Nasal cavity respiratory epithelium epithelial cell of viscerocranial mucosa (primary cell): Measurements from ENCODE around the gene LIMA1. TPM values are rescaled to one million over a fixed set of nuclear protein-coding genes. Genes with fewer than 3 reads are reported as not detected.

Experiments
- total RNA-seq: library from RNA; depleted of rRNA; stranded (reverse); fragments of >200 nt; gene quantifications from 2 replicates; pipeline ENCODE4 v1.2.3, GENCODE V29; 2014

LIMA1 gene
- 173 and 203 TPM in 2 replicates for total RNA-seq

DNA sequence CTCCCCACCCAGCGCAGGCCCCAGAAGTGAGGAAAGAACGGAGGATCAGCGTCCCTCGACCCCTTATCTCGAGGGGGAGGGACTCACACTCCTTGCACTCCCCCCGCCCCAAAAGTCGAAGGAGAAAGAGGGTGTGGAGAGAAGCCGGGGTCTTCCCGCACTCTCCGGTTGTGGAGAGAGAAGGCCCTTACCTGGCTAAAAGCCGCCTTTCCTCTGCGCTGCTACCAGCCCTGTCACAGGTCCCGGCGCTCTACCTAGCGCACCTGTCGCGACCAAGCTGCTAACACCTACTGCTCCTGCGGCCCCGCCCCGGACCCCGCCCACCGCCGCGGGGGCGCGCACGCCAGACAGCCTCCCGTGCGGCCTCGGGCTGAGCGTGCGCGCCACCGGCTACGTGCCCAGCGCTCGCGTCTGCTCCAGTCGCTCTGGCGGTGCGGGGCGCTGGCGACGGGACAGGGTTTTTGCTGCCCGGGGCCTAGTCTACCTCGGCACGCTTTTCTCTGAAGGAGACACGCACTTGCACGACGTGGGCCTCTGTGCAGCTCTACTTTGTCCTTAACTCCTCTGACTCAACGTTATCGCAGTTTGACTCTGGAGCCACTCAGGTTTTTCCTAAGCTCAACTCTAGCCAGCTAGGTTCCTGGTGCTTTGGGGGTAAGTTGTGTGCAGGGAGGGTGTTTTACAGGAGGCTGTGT, at the start of gene LIMA1:
Gene LIMA1 (minus strand): TSS at position 292 of the 695 bp plus-strand sequence. CDS start 34,769 bp downstream, outside the sequence.

DNA sequence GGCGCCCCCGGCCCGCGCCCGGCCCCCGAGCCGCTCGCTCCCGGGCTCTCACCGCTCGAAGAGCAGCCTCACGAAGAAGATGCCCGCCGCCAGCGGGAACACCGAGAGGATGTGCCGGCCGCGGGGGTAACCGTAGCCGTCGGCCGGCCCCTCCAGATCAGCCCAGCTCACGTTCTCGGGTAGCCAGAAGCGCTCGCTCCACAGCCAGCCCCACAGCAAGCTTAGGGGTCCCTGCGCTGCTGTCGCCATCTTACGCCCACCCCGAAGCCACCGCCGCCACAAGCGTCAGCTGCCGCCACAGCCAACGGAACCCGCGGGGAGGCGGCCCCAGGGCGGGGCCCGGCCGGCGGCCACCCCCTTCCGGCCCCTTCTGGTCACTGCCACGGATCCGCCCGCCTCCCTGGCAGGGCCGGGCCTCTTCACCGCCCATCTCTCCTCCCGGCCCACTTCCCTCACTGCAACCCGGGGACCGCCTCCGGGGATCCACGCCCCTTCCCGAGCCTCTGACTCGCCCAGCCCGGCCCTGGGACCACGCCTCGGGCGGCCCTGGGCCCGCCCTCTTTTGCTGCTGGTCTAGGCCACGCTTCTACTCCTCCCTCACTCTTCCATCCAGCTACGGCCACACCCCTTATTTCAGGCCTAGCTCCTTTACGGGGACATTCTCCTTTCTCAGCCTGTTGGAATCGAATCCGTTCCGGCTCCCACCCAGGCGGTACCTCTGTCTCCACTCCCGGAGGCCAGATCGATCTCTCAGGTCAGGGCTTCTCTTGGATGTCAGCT, 116.1 kb downstream of the LIMA1 start, which contains the start of gene CERS5:
Gene CERS5 (minus strand): TSS at position 321 of the 780 bp plus-strand sequence. CDS start 72 bp downstream, at position 249.

Other genes starting within 250 kb of the LIMA1 start
- gene ASIC1, start 225.9 kb downstream of the LIMA1 start, total RNA-seq = 1.0 and 2.1 TPM in 2 replicates
- gene SMARCD1, start 198.2 kb downstream of the LIMA1 start, total RNA-seq = 42.0 and 61.5 TPM in 2 replicates
- gene GPD1, start 179.5 kb downstream of the LIMA1 start, total RNA-seq = under 0.01 and 0.07 TPM in 2 replicates
- 21.2 and 40.7 TPM in 2 replicates for gene COX14, start 171.3 kb downstream of the LIMA1 start, total RNA-seq
- 24.3 and 45.5 TPM in 2 replicates for gene CERS5, start 116.2 kb downstream of the LIMA1 start, total RNA-seq
- not detected in 2 replicates for gene FAM186A, start 113.1 kb upstream of the LIMA1 start, total RNA-seq
- 52.3 and 77.5 TPM in 2 replicates for gene LARP4, start 117.4 kb upstream of the LIMA1 start, total RNA-seq
- 26.7 and 71.0 TPM in 2 replicates for gene DIP2B, start 221.5 kb upstream of the LIMA1 start, total RNA-seq